Posterior vena cava (tissue), 2 donors: Measurements from ENCODE around the gene GGNBP2. TPM values are rescaled to one million over a fixed set of nuclear protein-coding genes. Genes with fewer than 3 reads are reported as not detected.

Experiments
- DNase-seq: peaks from one replicate; pipeline ENCODE4 v3.0.0-alpha.2; 2020; ENCODE audit warnings: low spot score
- intact Hi-C, 2 donors: fragments of 100-400 bp; cut with DNase I; formaldehyde crosslinking; loops; one replicate each; pipeline versions ENCODE4 v1.14.1 to v1.14.2; 2022 to 2023
- total RNA-seq, 2 donors: library from RNA; stranded (reverse); fragmentation: NEBNext Ultra II Directional; extraction: Animal tissue kit (Norgen Biotek cat#: 25700); gene quantifications; one replicate each; pipeline ENCODE4 v1.2.1, GENCODE V29; 2021
- donor health status: DM: yes; HTN: yes; CAD: no.
- donor health status: DM: yes; HTN: yes; CAD: no.

The GGNBP2 gene
- total RNA-seq, 2 donors from 2014 or later: 64.0 to 65.5 TPM

GRCh38 chr17:36616061-36617029 lies 71.6 kb downstream of the GGNBP2 start:
- no peak for DNase-seq
- intact Hi-C loops: no loop called here

GRCh38 chr17:36617773-36618172 lies 73.1 kb downstream of the GGNBP2 start:
- intact Hi-C loops: no loop called here
- no peak for DNase-seq

GRCh38 chr17:36623281-36623680 lies 78.6 kb downstream of the GGNBP2 start:
- intact Hi-C loops: loop anchor here in 1 of 2 donors (5.0 to 10.0 kb wide), 2 partner anchors 422 to 1801 kb away; no protein-coding TSS in a partner anchor
- DNase-seq: no peak

- DNase-seq: no peak
- intact Hi-C loops: loop anchor here in 1 of 2 donors (10.0 kb wide), 1 partner anchor 420 kb away; no protein-coding TSS in a partner anchor
Observed at GRCh38 chr17:36625188-36625587, 80.5 kb downstream of the GGNBP2 start.

GRCh38 chr17:36627101-36627500 lies 82.4 kb downstream of the GGNBP2 start:
- no peak for DNase-seq
- intact Hi-C loops: loop anchor here in 1 of 2 donors (10.0 kb wide), 1 partner anchor 418 kb away; no protein-coding TSS in a partner anchor

GRCh38 chr17:36628576-36628975 lies 83.9 kb downstream of the GGNBP2 start:
- intact Hi-C loops: loop anchor here in 1 of 2 donors (10.0 kb wide), 1 partner anchor 416 kb away; no protein-coding TSS in a partner anchor
- no peak for DNase-seq

GRCh38 chr17:36629252-36629847 lies 84.6 kb downstream of the GGNBP2 start:
- DNase-seq: peak; percentile 92
- intact Hi-C loops: loop anchor here in 1 of 2 donors (10.0 kb wide), 1 partner anchor 415 kb away; no protein-coding TSS in a partner anchor

GRCh38 chr17:36629970-36630502 lies 85.3 kb downstream of the GGNBP2 start:
- DNase-seq: no peak
- intact Hi-C loops: loop anchor here (5.0 to 10.0 kb wide), 2 partner anchors 415 to 417 kb away; no protein-coding TSS in a partner anchor

GRCh38 chr17:36631022-36631421 lies 86.3 kb downstream of the GGNBP2 start:
- DNase-seq: no peak
- intact Hi-C loops: loop anchor here in 1 of 2 donors (5.0 kb wide), 1 partner anchor 416 kb away; no protein-coding TSS in a partner anchor

- intact Hi-C loops: loop anchor here in 1 of 2 donors (5.0 kb wide), 1 partner anchor 414 kb away; no protein-coding TSS in a partner anchor
- DNase-seq: no peak
Observed at GRCh38 chr17:36632916-36633771, 88.4 kb downstream of the GGNBP2 start.

Other genes with a start within 250 kb of the GGNBP2 start
- gene TBC1D3G, start 221.0 kb upstream of the GGNBP2 start, total RNA-seq: not detected
- gene TBC1D3H, start 156.5 kb upstream of the GGNBP2 start, total RNA-seq: not detected
- 10 to 100 TPM; 20.7 to 20.9 TPM for gene ZNHIT3, start 58.2 kb upstream of the GGNBP2 start, total RNA-seq
- 10 to 100 TPM; 32.7 to 36.4 TPM for gene MYO19, start 10.1 kb upstream of the GGNBP2 start, total RNA-seq
- gene PIGW, start 9.9 kb upstream of the GGNBP2 start, total RNA-seq: 1 to 10 TPM; 6.0 to 6.3 TPM
- gene DHRS11, start 47.0 kb downstream of the GGNBP2 start, total RNA-seq: 1 to 10 TPM; 3.5 to 5.4 TPM
- gene MRM1, start 56.7 kb downstream of the GGNBP2 start, total RNA-seq: 1 to 10 TPM; 2.9 to 3.8 TPM